ENCODE results near the gene EPS8.

GRCh38 chr12:15787778-15788177 lies 1.4 kb downstream of the EPS8 start:
- TF ChIP-seq CTCF (conservative IDR thresholded peaks at IDR 0.05) (no peak), ZFX (IDR thresholded peaks at IDR 0.05) (no peak)

Data from C4-2B (cell line).